Upper lobe of left lung (tissue), 4 donors: ENCODE measurements around the gene MCOLN2.

Experiments
- POLR2AphosphoS5 ChIP-seq, 2 donors: sonication (generic); formaldehyde crosslinking; IDR thresholded peaks; one replicate each; pipeline ENCODE4 v1.5.1; 2017; ENCODE audit warnings: antibody characterized with exemption in 2 of 2
- TF ChIP-seq, protein P1 (sequence below), 6 experiments: fragments of 450-650 bp in 4 of 6; fragments of 200-600 bp in 2 of 6; sonication (generic) in 2 of 6; IDR thresholded peaks; one replicate each; pipeline ENCODE4 v1.5.1; 2016 to 2019; ENCODE audit warnings: antibody characterized with exemption in 6 of 6

DNA sequence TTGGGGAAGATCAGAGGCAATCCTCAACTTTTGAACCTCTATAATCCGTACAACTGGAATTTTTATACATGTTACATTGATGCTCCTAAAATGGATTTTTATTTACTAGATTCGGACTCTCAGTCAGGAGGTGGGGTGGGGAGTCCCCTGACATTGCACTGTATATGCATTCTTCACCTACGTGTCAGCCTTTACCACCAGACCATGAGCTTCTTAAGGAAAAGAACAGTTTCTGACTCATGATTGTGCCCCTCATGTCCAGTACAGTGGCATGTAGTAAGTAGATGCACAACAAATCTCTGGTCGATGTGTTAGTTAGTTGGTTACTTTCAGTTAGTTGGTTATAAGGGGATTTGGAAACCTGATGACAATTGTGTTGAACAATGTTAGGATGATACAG lies 119.3 kb downstream of the MCOLN2 start:
- TF ChIP-seq, protein P1, sequence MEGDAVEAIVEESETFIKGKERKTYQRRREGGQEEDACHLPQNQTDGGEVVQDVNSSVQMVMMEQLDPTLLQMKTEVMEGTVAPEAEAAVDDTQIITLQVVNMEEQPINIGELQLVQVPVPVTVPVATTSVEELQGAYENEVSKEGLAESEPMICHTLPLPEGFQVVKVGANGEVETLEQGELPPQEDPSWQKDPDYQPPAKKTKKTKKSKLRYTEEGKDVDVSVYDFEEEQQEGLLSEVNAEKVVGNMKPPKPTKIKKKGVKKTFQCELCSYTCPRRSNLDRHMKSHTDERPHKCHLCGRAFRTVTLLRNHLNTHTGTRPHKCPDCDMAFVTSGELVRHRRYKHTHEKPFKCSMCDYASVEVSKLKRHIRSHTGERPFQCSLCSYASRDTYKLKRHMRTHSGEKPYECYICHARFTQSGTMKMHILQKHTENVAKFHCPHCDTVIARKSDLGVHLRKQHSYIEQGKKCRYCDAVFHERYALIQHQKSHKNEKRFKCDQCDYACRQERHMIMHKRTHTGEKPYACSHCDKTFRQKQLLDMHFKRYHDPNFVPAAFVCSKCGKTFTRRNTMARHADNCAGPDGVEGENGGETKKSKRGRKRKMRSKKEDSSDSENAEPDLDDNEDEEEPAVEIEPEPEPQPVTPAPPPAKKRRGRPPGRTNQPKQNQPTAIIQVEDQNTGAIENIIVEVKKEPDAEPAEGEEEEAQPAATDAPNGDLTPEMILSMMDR (IDR thresholded peaks at IDR 0.05), result no peak
- no peak for TF ChIP-seq POLR2AphosphoS5 (IDR thresholded peaks at IDR 0.05)
